Activated CD8-positive, alpha-beta memory T cell treated with anti-CD3 and anti-CD28 coated beads for 24 hours (primary cell): Measurements from ENCODE around the gene ERMAP.
"Not testable (repeated sequence)": the region's sequence is repeated elsewhere in the genome, so short reads cannot be mapped to it uniquely, and the experiment has no call there.

Experiments used
- DNase-seq: peaks from one replicate; pipeline ENCODE4 v3.0.0-alpha.2; 2020

ERMAP gene

GRCh38 chr1:42816585-42817439 lies at the start of gene ERMAP, which contains the start of gene SVBP:
Gene ERMAP (plus strand): TSS chr1:42817122. CDS start chr1:42830449, 13,327 bp downstream.
Gene SVBP (minus strand): TSS chr1:42817397. CDS start chr1:42816544, 853 bp downstream.
- peak; percentile 98 for DNase-seq

DNA sequence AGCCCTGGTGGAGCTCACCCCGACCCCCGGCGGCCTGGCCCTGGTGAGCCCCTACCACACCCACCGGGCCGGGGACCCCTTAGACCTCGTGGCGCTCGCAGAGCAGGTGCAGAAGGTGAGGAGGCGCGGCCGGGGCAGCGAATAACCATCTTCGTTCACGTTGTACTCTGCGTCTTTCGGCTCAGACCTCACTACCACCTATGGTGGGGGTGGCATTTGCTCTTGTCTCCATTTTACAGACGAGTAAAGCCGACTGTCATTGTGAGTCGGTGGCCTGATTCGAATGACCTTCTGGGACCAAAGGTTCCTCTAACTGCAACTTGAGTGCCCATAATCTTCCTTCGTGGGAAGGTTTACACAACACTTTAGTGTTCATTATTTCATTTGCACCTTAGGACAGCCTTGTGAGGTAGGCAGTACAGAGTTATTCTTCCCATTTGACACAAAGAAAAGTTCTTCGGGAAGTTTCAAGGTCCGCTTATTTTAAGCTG lies 49.4 kb upstream of the ERMAP start:
- DNase-seq: no peak

GRCh38 chr1:42768172-42768571 lies 48.8 kb upstream of the ERMAP start:
- no peak for DNase-seq

DNA sequence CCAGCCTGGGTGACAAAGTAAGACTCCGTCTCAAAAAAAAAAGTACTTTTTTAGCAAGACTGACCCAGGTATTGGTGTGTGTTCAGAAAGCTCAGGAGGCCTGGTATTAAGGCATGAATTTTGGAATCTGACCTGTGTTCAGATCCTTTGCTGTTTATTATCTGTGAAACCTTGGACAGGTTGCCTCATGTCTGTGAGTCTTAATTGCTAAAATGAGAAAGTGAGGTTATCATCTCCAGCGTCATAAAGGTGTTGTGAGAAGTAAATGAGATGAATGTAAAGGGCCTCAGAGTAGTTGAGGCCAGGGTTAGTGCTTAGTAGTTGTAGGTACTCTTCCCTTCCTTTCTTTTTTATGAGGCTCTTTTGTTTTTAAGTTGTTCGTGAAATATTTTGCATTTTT lies 47.1 kb upstream of the ERMAP start:
- no peak for DNase-seq

GRCh38 chr1:42773420-42773819 lies 43.5 kb upstream of the ERMAP start:
- no peak for DNase-seq

DNA sequence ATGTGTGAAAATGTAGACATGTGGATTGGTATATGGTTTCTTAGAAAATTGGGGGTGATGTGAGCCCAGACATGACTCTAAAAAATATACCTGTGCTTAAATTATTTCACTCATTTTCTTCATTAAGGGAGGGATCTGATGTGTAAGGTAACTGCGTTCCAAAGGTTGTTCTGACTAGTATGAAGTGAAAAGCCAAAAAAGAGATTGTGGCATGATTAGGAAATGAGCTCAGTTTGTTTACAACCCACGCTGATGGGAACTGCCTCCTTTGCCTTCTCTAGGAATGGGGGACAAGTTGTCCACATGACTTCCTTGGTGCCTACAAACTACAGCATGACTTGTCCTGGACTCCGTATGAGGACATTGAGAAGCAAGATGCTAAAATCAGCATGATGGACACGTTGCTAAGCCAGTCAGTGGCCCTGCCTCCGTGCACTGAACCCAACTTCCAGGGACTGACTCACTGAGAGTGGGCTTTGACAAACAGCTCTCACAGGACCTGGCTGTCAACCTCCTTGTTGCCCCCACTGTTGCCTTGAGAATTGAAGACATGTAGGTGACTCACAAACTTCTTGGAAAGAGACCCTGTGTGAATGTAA lies 41.9 kb upstream of the ERMAP start:
- DNase-seq: no peak

GRCh38 chr1:42776502-42776901 lies 40.4 kb upstream of the ERMAP start:
- DNase-seq: no peak

DNA sequence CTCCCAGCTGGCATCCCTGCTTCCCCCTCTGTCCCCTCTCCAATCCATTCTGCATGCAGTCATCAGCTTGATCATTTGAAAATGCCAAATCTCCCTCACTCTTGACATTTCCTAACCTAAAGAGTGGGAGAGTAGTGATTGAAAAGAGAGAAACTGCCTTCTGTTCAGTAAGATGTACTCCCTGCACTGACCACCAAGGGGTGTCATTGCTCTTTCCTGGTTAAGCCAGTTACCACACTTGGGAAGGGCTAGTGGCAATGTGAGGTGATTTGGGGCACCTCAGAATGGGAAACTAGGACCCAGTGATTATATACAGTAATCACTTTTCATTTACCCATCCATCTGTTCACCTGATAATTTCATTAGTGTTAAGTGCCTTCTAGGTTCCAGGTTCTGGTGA lies 39.1 kb upstream of the ERMAP start:
- DNase-seq: no peak

GRCh38 chr1:42779725-42780124 lies 37.2 kb upstream of the ERMAP start:
- no peak for DNase-seq

DNA sequence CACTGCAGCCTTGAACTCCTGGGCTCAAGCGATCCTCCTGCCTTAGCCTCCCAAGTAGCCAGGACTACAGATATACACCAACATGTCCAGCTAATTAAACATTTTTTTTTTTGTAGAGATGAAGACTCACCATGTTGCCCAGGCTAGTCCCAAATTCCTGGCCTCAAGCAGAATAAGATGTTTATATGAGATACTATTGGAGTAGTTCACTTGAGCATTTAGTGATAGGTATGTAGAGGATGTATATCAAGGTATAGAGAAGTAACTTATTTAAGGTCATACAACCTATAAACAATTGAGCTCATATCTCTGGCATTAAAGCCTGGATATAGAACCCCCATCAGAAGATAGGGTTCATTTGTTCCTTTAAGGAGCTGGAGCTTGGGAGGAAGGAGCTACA lies 36.7 kb upstream of the ERMAP start:
- DNase-seq: no peak

GRCh38 chr1:42783092-42783491 lies 33.8 kb upstream of the ERMAP start:
- DNase-seq: no peak

DNA sequence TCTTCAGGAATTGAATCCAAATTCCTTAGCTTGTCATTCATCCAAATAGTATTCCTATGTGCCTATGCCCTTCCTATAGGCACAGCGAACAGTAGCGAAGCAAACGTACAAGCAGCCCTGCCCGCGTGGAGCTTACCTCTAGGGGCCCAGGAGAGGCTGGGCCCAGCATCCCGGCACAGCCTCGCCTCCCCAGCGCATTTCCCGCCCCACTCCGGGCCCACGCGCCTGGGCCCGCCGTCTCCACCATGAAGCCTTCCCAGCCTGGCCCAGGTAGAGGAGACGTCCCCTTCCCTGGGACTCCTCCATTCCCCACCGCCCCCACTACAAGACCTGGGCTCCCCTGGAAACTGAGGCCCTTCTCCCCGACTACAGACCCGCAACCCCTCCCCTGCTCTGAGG lies 32.4 kb upstream of the ERMAP start:
- no peak for DNase-seq

DNA sequence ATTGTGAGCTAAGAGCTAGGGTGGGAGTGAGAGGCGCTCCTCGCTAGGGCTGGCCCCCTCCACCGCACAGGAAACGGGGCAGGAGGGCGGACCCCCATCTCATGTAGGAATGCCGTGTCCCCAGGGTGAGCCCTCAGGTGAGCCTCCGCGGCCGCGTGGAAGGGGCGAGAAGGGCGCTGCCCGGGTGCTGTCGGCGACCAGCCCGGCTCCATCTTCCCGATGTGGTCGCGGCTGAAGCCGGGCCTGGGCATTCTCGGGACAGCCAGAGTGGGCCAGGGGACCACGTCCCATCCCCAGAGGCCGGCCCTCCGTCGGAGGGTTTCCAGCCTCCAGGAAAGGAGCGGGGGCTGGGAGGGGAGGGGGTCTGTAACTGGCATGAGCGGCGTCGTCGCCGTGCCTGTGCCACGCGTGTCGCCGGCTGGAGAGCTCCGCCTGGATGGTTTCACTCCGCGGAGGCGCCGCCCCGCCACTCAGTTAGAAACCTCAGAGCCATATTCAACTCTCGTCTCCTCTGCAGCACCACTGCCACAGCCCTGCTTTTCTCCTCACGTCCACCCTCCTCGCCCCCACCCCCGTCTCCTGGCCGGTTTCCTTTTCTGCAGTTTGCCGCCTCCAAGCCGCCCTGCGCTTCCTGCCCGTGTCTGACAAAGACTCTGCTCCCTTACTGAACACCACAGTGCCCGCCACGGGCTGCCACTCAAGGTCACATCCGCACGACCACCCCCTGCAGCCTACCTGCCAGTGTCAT lies 31.8 kb upstream of the ERMAP start, which contains the start of gene TMEM269:
TMEM269 (plus strand) TSS at position 46 of the 748 bp plus-strand sequence. CDS start 4,903 bp downstream, outside the sequence.
- DNase-seq: peak; percentile 77

DNA sequence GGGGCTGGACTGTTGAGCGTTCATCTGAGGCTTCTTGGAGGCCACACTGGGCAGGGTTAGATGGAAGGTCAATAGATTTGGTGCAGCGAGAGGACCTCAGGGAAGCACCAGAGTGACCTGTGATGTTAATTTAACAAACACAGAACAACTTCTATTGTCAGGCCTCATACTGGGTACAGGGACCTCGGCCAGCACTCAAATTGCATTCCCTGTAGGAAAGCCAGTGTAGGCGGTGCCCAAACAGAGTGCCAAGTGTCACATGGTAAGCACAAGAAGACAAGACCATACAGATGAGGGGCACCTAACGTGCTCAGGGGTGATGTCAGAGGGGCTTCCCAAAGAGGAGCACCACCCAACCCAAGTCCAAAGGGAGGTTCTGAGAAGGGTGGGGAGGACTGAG lies 30.8 kb upstream of the ERMAP start:
- DNase-seq: no peak

DNA sequence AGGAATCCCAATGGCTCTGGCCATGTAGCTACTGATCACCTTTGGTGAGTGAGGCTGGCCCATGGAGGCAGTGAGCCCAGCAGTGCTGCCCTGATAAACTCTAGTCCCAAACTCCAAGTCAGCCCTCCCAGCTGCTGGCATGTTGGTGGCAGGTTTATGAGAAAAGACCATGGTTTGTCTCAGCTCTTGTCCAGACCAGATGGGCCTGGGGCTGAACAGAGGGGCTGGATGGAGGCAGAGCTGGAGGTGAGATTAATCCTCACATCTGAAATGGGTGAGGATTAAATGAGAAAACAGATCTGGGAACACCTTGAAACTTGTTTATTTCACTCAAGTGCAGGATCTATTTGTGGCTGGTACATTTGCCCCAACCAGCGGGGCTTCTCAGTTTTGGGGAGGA lies 28.9 kb upstream of the ERMAP start:
- DNase-seq: no peak

GRCh38 chr1:42793824-42794223 lies 23.1 kb upstream of the ERMAP start:
- DNase-seq: no peak

DNA sequence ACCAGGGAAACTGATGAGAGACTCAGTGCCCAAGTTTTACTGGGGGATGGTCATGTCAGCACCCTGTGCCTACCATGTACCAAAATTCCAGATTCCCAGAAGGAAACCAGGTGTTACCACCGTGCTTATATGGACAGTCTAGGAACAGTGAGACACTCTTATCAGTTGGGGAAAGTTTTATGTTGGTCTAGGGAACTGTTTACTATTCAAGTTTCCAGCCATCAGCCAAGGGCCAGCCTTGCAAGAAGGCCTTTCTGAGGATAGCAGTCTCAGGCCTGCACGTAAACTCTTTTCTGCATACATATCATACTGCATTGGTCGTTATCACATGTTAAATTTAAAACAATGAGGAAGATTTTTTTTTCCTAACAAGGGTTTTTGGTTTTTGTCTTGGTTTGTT lies 19.5 kb upstream of the ERMAP start:
- no peak for DNase-seq

DNA sequence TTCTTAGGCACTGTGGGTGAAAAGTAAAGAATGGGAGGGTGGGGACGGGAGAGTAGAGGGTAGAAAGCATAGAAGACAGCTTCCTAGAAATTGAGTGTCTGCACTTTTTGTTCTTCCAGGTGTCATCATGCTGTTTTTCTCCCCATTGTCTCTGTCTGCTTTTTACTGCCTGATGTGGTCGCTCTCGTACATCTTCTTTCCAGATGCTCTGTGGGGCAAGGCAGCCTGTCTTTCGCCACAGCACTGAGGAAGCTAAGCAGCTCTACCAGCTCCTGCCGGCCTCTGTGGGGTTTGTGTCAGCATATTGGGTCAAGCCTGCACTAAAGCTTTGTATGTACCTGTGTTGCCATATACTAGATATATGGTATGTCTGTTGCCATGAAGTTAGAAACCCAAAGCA lies 18.9 kb upstream of the ERMAP start:
- DNase-seq: no peak

DNA sequence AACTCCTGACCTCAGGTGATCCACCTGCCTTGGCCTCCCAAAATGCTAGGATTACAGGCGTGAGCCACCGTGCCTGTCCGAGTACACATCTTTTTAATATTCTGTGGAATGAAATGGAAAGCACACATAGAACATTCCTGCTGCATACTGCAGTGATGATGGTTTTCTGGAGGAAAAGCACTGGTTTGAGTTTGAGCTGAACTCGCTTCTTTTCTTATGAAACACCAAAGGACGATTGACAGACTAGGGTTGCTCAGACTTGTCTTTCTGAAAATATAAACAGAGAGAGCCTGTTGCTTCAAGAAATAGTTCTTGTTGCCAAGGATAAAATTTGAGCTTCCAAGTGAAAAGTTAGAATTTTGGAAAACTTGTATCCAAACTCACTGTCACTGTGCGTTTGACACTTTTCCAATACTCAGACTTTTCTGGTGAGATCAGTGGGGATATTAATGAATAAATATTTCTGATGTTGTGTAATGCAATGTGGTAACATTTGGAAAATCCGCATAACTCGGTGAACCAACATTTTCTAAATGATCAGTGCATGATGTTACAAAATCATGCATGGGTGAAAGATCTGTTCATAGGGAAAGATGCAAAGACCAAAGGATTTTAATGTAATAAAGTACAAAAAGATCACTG lies 15.0 kb upstream of the ERMAP start:
- DNase-seq: no peak

DNA sequence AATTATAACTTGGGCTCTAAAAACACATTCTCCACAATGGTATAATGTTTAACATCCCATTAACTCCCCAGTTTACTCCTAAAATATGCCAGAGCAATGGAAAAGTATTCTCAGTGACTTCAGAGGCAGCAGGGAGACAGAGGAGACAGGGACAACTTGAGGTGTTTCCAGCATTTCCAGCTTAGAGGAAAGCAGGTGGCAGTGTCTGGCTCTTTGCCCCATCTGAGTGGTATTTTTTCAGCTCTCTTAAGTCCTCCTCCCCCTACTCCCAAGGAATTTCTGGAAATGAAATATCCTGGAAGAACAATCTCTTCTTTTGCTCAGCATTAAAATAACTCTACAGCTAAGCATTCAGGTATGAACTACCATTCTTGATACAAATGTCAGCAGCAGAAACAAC lies 10.8 kb upstream of the ERMAP start:
- DNase-seq: no peak

DNA sequence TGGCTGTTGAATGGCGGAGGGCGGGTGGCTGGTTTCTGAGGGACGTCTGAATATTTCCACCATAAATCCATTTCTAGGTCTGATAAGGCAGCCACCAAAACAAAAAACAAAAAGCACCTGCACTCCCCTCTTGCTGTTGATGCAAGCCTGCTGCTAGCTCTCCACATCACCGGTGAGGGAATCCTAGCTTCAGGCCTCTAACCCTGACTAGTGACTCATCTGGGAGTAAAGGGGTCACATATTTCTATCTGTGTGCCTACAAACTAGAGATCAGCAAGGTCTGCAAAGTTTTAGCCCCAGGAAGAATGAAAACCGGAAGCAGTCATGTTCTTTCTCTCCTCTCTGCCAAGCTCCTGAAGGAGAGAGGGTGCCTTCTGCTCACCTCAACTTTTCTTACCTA lies 10.3 kb upstream of the ERMAP start:
- no peak for DNase-seq

DNA sequence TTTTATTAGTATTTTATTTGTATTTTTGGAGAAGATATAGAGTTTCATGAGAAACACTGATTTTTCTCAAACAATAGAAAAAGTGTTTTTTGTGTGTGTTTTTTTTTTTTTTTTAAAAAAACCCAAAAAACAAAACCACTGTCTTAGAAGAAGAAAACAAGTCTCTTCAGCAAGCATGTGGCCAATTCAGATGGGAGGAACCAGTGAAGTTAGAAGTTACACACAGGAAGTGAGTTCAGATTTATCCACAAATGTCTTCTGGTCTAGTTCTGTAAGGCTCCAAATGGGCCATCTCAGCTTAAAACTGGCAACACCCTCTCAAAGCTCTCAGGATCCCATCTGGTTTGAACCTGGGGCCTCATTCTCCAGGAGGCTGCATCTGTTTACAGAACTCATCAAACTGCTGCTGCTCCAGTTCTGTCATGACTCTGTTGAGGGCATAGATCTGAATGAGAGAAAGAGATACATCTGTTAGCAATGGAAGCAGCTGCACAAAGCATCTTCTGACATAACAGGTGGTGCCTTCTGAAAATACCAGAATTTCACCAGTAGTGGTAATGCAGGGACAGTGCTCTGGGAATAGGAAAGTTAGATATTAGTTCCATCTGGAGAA lies 9.8 kb upstream of the ERMAP start:
- DNase-seq: no peak

- DNase-seq: not testable (repeated sequence)
These were observed 2.1 kb upstream of the ERMAP start for GRCh38 chr1:42814815-42815214.
